GM12801 (cell line): Measurements from ENCODE around the gene TRAK1.

Experiments used
- CTCF ChIP-seq: IDR thresholded peaks from one replicate; pipeline ENCODE4 v1.5.1; 2011; ENCODE audit warnings: control low read depth; ENCODE audit not compliant: insufficient read length; ENCODE audit errors: extremely low read depth

TRAK1 gene

GRCh38 chr3:42246091-42246490 lies 154.9 kb downstream of the TRAK1 start:
- no peak for TF ChIP-seq CTCF

GRCh38 chr3:42247576-42248027 lies 156.4 kb downstream of the TRAK1 start:
- no peak for TF ChIP-seq CTCF

- no peak for TF ChIP-seq CTCF
These were observed 159.6 kb downstream of the TRAK1 start for GRCh38 chr3:42250761-42251160.

GRCh38 chr3:42254566-42254965 lies 163.4 kb downstream of the TRAK1 start:
- TF ChIP-seq CTCF: no peak

GRCh38 chr3:42256135-42256819 lies 165.1 kb downstream of the TRAK1 start:
- TF ChIP-seq CTCF: no peak

DNA sequence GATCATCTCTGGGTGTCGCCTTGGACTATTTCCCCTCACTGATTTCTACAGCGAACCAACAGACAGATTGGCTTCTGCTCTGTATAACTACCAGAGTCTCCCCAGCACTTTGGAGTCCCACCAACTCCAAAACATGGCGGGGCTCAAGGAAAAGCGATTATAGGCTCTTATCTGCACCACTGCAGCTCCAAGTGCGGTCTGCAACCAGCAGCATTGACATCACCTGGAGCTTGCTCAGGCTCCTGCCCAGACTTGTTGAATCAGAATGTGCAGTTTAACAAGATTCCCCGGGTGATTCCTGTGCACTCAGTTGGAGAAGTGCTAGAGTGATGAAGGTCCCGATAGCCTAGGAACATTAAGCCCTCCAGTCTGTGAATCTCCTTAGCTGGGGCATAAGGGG lies 165.8 kb downstream of the TRAK1 start:
- TF ChIP-seq CTCF: no peak

- TF ChIP-seq CTCF: no peak
These were observed 171.4 kb downstream of the TRAK1 start for GRCh38 chr3:42262525-42262924.
